Calu3 (cell line): ENCODE results near the gene AHI1. TPM values are rescaled to one million over a fixed set of nuclear protein-coding genes. Genes with fewer than 3 reads are reported as not detected.

Source experiments
- BruUV-seq: library from RNA; stranded (reverse); fragments of 400-500 nt; replicated peaks from 2 replicates; lab custom pipeline; 2021; lab: Mats Ljungman, UMichigan
- CTCF ChIA-PET: fragments of 300-600 bp; sonication (Branson Sonifier 250); formaldehyde crosslinking; loops from one replicate; lab custom pipeline; 2022; ENCODE audit warnings: antibody characterized with exemption; lab: Charles Lee
- DNase-seq: peaks from one replicate; pipeline ENCODE4 v3.0.0; 2022
- H3K27ac Mint-ChIP-seq: one replicate; pipeline ENCODE4 v1.8.0; 2022; ENCODE audit warnings: mixed read lengths; ENCODE audit not compliant: unreplicated experiment
- H3K27me3 Mint-ChIP-seq: one replicate; pipeline ENCODE4 v1.8.0; 2022; ENCODE audit warnings: mixed read lengths; ENCODE audit not compliant: unreplicated experiment
- H3K36me3 Mint-ChIP-seq: one replicate; pipeline ENCODE4 v1.8.0; 2022; ENCODE audit warnings: mild to moderate bottlenecking, moderate library complexity, mixed read lengths; ENCODE audit not compliant: insufficient read depth, unreplicated experiment
- H3K4me1 Mint-ChIP-seq: one replicate; pipeline ENCODE4 v1.8.0; 2022; ENCODE audit warnings: mild to moderate bottlenecking, low read depth, mixed read lengths; ENCODE audit not compliant: unreplicated experiment
- H3K4me3 Mint-ChIP-seq: one replicate; pipeline ENCODE4 v1.8.0; 2022; ENCODE audit warnings: mild to moderate bottlenecking, low read depth, moderate library complexity, mixed read lengths; ENCODE audit not compliant: unreplicated experiment
- H3K9me3 Mint-ChIP-seq: one replicate; pipeline ENCODE4 v1.8.0; 2022; ENCODE audit warnings: low read depth, mixed read lengths; ENCODE audit not compliant: unreplicated experiment
- intact Hi-C: fragments of 100-400 bp; cut with micrococcal nuclease; formaldehyde crosslinking; loops from one replicate; pipeline ENCODE4 v1.10.0; 2022; ENCODE audit not compliant: unreplicated experiment
- total RNA-seq: library from RNA; stranded (reverse); gene quantifications from 2 replicates; pipeline ENCODE4 v1.2.3, GENCODE V29; 2022
- TF ChIP-seq, protein P1 (sequence below): fragments of 200-600 bp; IDR thresholded peaks from one replicate; pipeline ENCODE4 v1.8.0; 2022; ENCODE audit warnings: antibody characterized with exemption; ENCODE audit not compliant: unreplicated experiment

Gene AHI1
- total RNA-seq, 1 experiment from 2014 or later: 18.0 TPM

DNA sequence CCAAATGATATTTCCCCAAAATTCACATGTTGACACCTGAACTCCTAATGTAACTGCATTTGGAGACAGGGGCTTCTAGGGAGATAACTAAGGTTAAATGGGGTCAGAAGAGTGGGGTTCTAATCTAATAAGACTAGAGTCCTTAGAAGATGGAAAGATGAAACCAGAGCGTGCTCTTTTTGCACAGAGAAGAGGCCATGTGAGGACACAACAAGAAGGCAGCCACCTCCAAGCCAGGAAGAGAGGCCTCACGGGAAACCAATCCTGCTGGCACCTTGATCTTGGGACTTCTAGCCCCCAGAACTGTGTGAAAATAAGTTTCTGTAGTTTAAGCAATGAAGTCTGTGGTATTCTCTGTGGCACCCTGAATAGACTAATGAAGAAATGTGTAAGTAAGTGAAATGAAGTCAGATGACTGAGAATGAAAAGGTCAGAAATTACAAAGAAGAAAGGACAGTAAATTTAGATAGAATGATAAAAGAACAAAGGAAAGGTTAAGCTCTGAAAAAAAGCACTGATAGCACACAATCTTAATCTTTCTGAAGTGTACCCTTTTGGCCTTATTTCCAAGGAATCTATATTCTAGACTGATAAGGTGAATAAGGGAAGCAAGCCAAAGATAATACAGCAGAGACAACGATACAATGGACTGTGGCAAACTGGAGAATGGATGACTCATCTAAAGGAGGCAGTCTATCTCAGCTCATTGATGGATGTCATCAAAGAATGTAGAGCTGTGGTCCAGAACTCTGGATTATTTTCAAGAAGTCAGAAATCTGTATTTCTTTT, 206.1 kb downstream of the AHI1 start:
- CTCF ChIA-PET: no interaction called here
- DNase-seq: no peak

DNA sequence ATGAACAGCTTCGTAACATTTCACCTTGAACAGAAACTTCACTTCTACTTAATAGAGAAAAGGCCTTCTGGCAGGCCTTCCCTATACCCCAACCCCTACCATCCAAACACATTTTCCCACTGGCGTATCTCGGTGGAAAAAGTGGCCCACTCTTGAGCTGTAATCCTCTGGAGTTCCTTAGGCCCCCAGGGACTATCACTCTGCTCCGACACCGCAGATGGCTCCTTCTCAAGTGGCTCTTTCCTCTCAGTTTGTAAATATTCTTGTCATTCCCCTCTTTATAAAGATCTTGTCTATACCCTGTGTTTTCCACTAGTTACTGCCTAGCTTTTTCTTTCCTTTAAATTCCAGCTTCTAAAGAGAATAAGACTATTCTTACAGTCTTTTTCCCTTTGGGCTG, 207.7 kb downstream of the AHI1 start:
- intact Hi-C loops: no loop called here
- Mint-ChIP-seq H3K4me3 (no peak overlapping the region), H3K36me3 (no peaks in the 10 kb centered on the region), H3K27ac (no peak overlapping the region), H3K9me3 (no peaks in the 10 kb centered on the region), H3K27me3 (no peaks in the 10 kb centered on the region), H3K4me1 (no peaks in the 10 kb centered on the region)
- BruUV-seq: no TSS peak
- no peak for DNase-seq
- TF ChIP-seq, protein P1, sequence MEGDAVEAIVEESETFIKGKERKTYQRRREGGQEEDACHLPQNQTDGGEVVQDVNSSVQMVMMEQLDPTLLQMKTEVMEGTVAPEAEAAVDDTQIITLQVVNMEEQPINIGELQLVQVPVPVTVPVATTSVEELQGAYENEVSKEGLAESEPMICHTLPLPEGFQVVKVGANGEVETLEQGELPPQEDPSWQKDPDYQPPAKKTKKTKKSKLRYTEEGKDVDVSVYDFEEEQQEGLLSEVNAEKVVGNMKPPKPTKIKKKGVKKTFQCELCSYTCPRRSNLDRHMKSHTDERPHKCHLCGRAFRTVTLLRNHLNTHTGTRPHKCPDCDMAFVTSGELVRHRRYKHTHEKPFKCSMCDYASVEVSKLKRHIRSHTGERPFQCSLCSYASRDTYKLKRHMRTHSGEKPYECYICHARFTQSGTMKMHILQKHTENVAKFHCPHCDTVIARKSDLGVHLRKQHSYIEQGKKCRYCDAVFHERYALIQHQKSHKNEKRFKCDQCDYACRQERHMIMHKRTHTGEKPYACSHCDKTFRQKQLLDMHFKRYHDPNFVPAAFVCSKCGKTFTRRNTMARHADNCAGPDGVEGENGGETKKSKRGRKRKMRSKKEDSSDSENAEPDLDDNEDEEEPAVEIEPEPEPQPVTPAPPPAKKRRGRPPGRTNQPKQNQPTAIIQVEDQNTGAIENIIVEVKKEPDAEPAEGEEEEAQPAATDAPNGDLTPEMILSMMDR: no peak
- CTCF ChIA-PET: no interaction called here

More for the DNA sequence above, 206.1 kb downstream of the AHI1 start:
- Mint-ChIP-seq H3K9me3 (no peaks in the 10 kb centered on the region), H3K36me3 (no peaks in the 10 kb centered on the region), H3K4me3 (no peak overlapping the region), H3K27me3 (no peaks in the 10 kb centered on the region), H3K4me1 (no peaks in the 10 kb centered on the region), H3K27ac (no peak overlapping the region)
- intact Hi-C loops: no loop called here
- TF ChIP-seq, protein P1: no peak
- BruUV-seq: no TSS peak

DNA sequence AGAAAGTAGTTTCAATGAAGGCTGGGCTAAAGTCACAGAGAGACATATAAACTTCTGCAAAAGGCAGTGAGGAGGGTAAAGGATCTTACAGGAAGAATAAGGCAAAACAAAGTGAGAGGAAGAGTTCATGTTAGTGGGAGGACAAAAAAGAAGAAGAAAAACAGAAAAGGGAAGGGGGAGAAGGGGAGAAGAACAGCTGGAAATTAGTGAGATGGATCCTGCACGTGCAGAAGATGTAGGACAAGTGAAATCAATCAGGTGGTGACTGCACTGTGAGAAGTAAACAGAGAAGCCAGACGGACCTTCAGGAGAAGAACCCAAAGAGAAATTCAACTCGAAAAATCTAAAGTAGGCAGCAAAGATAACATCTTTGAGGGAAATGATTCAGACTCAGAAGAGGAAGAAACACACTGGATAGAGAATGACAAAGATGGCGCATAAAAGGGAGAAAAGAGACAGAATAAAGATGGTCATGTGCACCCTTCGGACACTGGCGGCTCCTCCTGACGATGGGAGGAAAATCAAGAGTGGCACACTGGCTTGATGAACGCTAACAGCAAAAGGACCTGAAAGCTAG, 210.5 kb downstream of the AHI1 start:
- no peaks in the 10 kb centered on the region for H3K27me3 Mint-ChIP-seq
- BruUV-seq: no TSS peak
- CTCF ChIA-PET: no interaction called here
- TF ChIP-seq, protein P1: no peak
- H3K4me1 Mint-ChIP-seq: no peaks in the 10 kb centered on the region
- H3K9me3 Mint-ChIP-seq: no peaks in the 10 kb centered on the region
- DNase-seq: no peak
- no peak overlapping the region for H3K4me3 Mint-ChIP-seq
- H3K36me3 Mint-ChIP-seq: no peaks in the 10 kb centered on the region
- intact Hi-C loops: no loop called here
- H3K27ac Mint-ChIP-seq: no peak overlapping the region

- CTCF ChIA-PET: no interaction called here
- H3K27ac Mint-ChIP-seq: no peak overlapping the region
- no TSS peak for BruUV-seq
- H3K9me3 Mint-ChIP-seq: no peaks in the 10 kb centered on the region
- H3K36me3 Mint-ChIP-seq: no peaks in the 10 kb centered on the region
- H3K4me1 Mint-ChIP-seq: no peaks in the 10 kb centered on the region
- no peaks in the 10 kb centered on the region for H3K27me3 Mint-ChIP-seq
- DNase-seq: no peak
- TF ChIP-seq, protein P1: no peak
- H3K4me3 Mint-ChIP-seq: no peak overlapping the region
- intact Hi-C loops: no loop called here
Observed at GRCh38 chr6:135285165-135285564, 212.4 kb downstream of the AHI1 start.
